Measurements from ENCODE around the gene OPN1MW2.
A peak's percentile ranks its signal among the peaks of the same experiment; 100 is the strongest.
"Not testable (repeated sequence)": the region's sequence is repeated elsewhere in the genome, so short reads cannot be mapped to it uniquely, and the experiment has no call there.

The OPN1MW2 gene

DNA sequence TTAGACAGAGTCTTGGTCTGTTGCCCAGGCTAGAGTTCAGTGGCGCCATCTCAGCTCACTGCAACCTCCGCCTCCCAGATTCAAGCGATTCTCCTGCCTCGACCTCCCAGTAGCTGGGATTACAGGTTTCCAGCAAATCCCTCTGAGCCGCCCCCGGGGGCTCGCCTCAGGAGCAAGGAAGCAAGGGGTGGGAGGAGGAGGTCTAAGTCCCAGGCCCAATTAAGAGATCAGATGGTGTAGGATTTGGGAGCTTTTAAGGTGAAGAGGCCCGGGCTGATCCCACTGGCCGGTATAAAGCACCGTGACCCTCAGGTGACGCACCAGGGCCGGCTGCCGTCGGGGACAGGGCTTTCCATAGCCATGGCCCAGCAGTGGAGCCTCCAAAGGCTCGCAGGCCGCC, at the start of gene OPN1MW2:
TSS of gene OPN1MW2 (plus strand) at position 301 of the 400 bp plus-strand sequence. CDS start at position 361, 60 bp downstream.
- not testable (repeated sequence) for DNase-seq

- not testable (repeated sequence) for DNase-seq
These were observed 47.0 kb upstream of the OPN1MW2 start for GRCh38 chrX:154172535-154172943.

GRCh38 chrX:154174356-154174755, 45.2 kb upstream of the OPN1MW2 start:
- DNase-seq: not testable (repeated sequence)

GRCh38 chrX:154182296-154182695, 37.3 kb upstream of the OPN1MW2 start, which contains the start of gene OPN1MW:
Gene OPN1MW, plus strand, starts transcription at chrX:154182596. Its CDS starts 82 bp downstream, at chrX:154182678.
- not testable (repeated sequence) for DNase-seq

- not testable (repeated sequence) for DNase-seq
These were observed 35.8 kb upstream of the OPN1MW2 start for GRCh38 chrX:154183794-154184193.

DNA sequence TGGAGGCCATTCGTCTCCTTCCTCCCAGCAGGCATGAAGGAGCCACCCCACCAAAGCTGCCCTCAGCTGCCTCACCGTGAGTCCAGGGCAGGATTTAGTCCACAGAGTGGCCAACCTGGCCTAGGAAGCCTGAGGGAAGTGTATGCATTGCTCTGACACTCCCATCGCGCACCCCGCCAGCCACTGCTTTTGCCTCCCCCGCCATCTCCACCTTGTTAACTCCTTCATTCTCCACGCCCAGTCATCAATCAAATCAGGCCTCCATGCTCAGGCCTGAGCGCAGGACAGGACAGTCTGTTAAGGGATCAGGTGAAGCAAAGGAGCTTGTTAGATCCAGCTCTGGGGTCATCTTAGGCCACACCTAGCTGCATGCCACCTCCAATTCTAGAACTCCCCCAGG, 26.7 kb upstream of the OPN1MW2 start:
- DNase-seq: not testable (repeated sequence)

- not testable (repeated sequence) for DNase-seq
These were observed 25.2 kb upstream of the OPN1MW2 start for GRCh38 chrX:154194316-154194715.

DNA sequence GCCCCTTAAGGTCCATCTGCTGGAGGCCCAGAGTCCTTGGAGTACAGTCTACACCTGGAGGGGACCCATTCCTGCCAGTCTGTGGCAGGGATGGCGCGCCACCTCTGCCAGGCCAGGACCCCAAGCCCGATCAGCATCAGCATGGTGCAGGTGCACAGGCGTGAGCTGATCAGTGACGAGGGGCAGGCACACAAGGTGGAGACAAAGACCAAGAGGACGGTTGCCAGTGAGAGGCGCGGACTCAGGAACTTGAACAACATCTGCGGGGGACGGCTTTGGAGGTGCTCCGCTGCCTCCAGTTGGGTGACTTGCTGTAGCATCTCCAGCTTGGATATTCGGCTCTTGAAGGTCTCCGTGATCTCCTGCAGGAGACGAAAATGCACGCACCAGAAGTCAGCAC, 23.1 kb upstream of the OPN1MW2 start:
- DNase-seq: not testable (repeated sequence)

DNA sequence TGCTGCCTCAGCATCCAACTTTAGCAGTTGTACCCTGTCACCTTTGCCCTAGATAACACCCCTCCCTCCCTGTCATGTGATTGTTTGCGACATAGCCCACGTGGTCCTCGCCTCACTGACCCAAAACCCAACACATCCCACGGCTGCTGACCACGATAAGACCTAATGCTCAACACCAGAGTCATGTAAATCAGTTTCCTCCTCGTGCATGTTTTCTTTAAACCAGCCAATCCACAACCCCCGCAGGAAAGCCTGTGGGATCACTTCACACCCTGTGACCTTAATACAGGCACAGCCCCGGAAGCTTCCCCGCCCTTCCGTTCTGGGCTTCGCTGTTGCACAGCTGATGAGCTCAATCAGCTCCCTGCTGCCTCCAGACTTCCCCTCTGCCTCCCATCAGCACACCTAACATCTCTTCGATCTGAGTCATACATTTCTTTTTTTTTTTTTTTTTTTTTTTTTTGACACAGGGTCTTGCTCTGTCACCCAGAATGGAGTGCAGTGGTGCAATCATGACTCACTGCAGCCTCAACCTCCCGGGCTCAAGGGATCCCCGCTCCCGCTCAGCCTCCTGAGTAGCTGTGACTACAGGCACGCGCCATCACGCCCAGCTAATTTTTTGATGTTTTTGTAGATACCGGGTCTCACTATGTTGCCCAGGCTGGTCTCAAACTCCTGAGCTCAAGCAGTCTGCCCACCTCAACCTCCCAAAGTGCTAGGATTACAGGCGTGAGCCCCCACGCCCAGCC, 9.7 kb upstream of the OPN1MW2 start:
- not testable (repeated sequence) for DNase-seq

DNA sequence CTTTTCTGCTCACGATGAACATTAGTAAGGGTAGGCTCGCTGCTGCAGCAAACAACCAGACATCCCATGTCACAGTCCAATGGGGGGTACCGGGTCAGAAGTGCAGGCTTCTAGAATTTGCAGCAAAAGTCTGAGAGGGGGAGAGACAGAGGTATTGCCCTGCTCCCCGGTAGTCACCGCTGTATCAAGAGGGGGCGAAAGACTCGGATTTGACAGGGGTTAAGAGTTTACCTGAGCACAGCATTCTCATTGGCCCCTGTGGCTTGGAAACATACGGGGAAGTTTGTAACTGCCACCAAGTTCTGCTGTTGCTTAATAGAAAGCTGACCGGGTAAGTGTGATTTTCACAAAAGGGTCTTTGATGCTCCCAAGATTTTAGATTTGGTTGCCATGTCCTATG, 8.5 kb upstream of the OPN1MW2 start:
- peak; percentile 2 for DNase-seq

GRCh38 chrX:154211499-154211898, 8.1 kb upstream of the OPN1MW2 start:
- DNase-seq: not testable (repeated sequence)

DNA sequence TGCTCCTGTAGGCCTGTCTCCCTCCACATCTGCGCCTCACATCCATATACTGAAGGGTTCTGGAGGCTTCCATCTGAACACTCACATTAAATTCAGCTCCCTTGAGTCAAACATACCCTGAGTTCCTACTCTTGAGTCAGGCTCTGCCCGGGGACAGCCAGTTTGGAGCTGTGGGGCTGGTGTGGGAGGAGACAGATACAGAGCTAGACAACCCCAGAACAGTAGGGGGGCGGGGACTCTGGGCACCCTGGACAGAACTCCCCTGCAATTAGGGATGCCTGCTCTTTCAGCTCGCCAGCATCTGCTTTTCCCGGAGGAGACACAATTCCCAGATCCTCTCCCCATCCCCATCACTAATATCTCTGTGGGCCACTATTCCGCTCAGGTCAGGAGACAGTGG, 5.7 kb downstream of the OPN1MW2 start:
- not testable (repeated sequence) for DNase-seq

- DNase-seq: not testable (repeated sequence)
These were observed 7.2 kb downstream of the OPN1MW2 start for GRCh38 chrX:154226706-154227105.

DNA sequence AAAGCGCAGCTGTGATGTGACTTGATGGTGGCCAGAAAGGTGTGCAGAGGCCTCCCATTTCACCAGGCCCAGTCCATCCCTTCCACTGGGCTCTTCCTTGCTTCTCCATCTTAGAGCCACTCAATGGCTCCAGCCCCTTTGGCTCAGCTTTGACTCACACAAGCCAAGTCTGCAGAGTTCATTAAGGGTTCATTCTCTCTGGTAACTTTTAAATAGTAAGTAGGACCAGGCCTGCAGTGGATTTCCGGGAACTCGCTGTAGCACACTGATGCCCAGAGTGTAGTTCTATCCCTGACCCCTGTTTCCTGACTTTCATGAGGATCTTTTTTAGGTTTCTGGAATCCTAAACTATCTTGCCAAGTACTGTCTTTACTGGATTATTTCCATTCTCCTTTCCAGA, 11.9 kb downstream of the OPN1MW2 start:
- not testable (repeated sequence) for DNase-seq

DNA sequence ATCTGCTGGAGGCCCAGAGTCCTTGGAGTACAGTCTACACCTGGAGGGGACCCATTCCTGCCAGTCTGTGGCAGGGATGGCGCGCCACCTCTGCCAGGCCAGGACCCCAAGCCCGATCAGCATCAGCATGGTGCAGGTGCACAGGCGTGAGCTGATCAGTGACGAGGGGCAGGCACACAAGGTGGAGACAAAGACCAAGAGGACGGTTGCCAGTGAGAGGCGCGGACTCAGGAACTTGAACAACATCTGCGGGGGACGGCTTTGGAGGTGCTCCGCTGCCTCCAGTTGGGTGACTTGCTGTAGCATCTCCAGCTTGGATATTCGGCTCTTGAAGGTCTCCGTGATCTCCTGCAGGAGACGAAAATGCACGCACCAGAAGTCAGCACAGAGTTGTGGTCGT, 14.1 kb downstream of the OPN1MW2 start:
- DNase-seq: not testable (repeated sequence)

- DNase-seq: not testable (repeated sequence)
These were observed 19.5 kb downstream of the OPN1MW2 start for GRCh38 chrX:154238939-154239559.

DNA sequence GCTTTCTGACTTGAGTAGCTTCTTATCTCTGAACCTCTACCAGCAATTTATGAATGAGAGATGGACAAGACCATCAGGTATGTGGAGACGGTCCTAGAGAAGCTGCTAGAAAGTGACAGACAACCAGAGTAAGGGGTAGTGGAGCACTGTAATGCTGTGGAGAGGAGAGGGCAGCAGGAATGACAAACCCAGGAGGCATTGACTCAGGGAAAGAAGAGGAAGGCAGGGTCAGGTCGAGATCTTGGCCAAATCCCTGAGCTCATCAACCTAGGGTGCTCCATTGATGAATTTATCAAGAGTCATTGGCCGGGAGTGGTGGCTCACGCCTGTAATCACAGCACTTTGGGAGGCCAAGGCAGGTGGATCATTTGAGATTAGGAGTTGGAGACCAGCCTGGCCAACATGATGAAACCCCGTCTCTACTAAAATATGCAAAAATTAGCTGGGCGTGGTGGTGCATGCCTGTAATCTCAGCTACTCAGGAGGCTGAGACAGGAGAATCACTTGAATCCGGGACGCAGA, 20.5 kb downstream of the OPN1MW2 start:
- not testable (repeated sequence) for DNase-seq

- DNase-seq: not testable (repeated sequence)
These were observed 28.0 kb downstream of the OPN1MW2 start for GRCh38 chrX:154247377-154248045.

- DNase-seq: not testable (repeated sequence)
These were observed 28.5 kb downstream of the OPN1MW2 start for GRCh38 chrX:154248076-154248475.

DNA sequence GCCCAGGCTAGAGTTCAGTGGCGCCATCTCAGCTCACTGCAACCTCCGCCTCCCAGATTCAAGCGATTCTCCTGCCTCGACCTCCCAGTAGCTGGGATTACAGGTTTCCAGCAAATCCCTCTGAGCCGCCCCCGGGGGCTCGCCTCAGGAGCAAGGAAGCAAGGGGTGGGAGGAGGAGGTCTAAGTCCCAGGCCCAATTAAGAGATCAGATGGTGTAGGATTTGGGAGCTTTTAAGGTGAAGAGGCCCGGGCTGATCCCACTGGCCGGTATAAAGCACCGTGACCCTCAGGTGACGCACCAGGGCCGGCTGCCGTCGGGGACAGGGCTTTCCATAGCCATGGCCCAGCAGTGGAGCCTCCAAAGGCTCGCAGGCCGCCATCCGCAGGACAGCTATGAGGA, 37.7 kb downstream of the OPN1MW2 start, which contains the start of gene OPN1MW3:
TSS of gene OPN1MW3 (plus strand) at position 301 of the 400 bp plus-strand sequence. CDS start at position 339, 38 bp downstream.
- not testable (repeated sequence) for DNase-seq

DNA sequence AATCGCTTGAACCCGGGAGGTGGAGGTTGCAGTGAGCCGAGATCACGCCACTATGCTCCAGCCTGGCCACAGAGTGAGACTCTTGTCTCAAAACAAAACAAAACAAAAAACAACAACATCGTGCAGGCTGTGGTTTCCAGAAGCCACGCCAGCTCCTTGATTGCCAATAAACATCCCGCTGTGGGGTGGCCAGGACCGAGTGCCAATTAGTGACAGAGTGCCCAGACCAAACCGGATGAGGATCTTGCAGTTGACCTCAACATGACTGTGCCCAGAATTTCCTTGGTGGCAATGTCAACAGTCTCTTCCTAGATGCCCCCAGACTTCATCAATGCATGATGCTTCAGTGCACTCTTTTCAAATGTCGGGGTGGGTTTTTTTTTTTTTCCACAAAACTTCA, 39.2 kb downstream of the OPN1MW2 start:
- not testable (repeated sequence) for DNase-seq

- DNase-seq: not testable (repeated sequence)
These were observed 43.5 kb downstream of the OPN1MW2 start for GRCh38 chrX:154263072-154263471.

GRCh38 chrX:154269245-154269644, 49.7 kb downstream of the OPN1MW2 start:
- DNase-seq: not testable (repeated sequence)

Data from activated gamma-delta T cell treated with Interleukin-2 at 50 U/mL for 16 hours (primary cell).